Middle frontal gyrus (tissue), 1 donor: ENCODE data around the gene THEM4.
"Not testable (repeated sequence)": the region's sequence is repeated elsewhere in the genome, so short reads cannot be mapped to it uniquely, and the experiment has no call there.

Experiments used
- DNase-seq: peaks from one replicate; pipeline ENCODE4 v3.0.0-alpha.2; 2015; ENCODE audit warnings: low spot score; ENCODE audit errors: extremely low spot score

The THEM4 gene

DNA sequence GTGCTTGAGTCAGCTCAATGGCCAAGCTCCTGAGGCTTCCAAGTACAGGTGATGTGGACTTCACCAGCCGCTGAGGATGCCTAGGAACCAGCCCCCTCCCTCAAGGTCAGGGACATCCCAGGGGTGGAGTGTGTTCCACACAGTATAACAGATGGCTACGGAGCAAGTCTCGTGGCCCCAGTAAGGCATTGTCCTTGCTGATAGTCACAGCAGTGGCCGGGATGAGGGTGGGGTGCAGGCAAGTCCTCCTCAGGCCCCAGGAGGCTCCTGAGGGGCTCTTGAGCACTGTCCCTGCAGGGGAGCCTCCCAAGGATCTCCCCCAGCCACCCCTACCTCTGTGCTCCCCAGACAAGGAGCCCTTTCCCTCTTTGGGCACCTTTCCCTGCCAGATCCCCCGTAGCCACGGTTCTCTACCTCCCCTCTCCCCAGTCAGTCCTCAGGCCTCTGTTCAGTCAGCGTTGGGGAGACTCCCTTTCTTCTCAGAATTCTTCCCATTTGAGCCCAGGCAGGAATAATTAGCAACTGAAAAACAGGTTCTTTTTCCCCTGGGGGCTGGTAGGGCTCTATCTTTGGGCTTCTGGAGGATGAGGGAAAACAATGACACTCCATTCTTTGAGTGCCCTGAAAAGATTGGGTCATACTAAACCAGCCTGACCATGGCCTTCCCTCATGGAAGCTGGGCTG is 48.7 kb downstream of the THEM4 start:
- DNase-seq: no peak

DNA sequence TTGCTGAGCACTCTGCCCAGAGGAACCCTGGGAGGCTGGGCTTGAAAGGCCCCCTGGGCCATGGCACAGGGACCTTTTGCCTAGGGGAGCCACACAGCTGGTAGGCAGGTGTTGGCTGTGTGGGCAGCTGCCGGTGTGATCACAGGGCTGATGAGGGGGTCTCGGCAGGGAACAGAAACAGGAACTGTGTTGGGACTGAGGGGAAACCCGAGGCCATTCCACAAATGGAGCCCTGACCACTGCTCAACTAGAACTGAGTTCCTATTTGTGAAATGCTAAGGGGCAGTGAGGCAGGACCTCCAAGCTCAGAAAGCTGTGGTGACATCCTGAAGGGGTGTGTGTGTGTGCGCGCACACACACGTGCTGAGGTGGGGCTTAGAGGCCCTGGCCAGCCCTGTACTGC is 49.4 kb downstream of the THEM4 start:
- no peak for DNase-seq

DNA sequence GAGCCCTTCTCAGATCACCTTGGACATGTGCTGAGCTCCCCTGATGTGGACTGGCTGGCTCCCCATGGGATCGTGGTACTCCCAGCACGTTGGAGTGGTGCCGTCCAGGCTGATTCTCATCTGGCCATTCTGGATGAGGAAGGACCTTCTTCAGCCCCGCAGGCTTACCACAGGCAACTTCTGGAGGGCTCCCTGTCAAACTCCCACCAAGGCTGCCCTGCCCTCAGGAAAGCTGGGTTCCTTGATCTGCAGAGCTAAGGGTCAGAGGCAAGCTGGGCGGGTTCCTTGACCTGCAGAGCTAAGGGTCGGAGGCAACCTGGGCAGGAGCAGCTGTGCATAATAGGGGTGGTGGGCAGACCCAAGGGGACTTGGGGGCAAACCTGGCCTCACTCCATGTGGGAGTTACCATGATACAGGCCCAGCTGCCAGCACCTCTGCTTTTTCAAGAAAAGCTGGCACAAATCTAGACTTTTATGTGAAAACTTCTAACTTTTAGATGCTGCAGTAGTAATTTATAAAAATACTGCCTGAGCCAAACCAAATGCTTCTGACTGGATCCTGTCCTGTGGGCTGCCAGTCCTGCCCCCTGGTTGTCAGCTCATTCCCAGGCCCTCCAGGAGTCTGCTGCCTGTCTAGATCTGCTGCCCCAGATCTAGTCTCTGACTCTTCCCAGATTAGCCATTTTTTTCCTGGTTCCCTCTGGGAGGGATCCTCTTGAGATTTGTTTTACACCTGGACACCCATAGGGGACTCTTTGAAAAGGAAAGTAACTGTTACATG is 50.2 kb downstream of the THEM4 start:
- no peak for DNase-seq

DNA sequence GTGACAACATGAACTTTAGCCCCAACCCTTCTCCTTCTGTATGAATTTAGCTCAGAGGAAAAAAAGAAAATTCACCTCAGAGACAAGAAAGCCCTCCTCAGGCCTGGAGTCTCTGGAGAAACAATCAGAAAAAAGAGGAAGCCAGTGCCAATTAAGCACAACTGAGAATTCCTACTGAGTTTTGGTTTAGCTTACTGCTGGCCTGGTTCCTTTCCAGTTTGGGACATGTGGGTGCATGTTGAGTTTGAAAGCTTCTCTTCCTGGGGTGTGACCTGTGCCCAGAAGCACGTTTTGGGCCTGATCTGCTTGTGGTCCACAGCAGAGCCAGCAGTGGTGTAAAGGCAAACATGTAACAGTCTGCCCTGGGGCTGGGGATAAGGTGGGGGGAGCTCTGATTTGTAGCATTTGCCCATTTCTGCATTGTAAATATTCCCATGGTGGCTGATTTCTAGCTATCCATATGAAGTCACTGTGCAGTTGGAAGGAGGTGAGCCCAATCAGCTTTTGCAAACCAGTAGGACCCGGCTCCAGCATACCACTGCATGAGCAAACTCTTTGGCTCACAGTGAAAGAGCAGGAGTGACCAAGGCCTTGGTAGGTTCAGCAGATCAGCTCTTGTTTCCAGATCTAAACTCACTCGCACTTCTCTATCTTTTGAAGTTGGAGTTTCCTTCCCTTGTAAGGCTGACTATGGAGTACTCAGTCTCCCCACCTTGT is 51.1 kb downstream of the THEM4 start:
- DNase-seq: no peak

DNA sequence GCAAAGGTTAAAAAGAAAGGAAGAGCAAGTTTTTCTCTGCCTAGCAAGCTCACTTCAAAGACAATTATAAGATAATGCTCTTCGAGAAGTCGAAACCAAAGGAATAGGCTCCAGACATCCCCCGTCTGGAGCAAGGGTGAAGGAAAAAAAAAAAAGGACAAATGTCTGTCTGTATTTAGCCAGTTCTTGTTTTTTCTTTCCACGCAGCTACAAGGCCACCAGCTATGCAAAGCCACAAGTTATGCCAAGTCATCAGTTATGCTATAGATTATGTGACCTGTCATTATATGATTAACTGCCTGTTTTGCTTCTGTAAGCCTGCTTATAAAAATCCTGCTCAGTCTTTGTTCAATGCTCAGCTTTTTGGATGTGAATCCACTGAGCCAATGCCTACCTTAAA is 53.4 kb downstream of the THEM4 start:
- DNase-seq: no peak

DNA sequence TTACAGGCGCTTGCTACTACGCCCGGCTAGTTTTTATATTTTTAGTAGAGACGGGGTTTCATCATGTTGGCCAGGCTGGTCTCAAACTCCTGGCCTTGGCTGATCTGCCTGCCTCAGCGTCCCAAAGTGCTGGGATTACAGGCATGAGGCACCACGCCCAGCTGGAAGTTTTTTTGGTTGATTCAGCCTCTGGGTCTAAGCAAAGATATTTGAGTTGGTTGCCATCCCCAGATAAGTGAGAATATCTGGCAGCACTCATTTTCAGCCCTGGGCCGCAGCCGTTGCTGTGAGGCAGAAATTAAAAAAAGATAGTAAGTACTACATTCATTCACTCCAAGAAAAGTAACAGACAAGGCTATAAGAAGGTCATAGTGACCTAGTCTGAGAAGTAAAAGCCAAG is 53.8 kb downstream of the THEM4 start:
- not testable (repeated sequence) for DNase-seq

DNA sequence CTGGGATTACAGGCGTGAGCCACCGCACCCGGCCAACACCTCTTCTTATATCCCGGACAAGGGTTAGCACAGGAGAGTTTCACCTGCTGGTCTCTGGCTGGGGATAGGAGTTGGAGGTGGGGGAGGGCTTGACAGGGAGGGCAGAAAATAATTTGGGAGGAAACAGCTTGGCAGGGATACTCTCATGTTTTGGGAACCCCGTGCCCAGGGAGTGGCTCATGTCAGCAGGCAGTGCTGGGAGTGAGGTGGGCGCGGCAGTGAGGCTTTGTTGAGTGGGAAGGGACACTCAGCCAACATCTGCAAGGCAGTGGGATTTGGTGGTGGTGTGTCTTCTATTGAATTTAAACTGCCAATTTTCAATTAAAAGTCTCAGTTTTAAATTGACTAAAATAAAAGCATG is 54.7 kb downstream of the THEM4 start:
- DNase-seq: no peak

DNA sequence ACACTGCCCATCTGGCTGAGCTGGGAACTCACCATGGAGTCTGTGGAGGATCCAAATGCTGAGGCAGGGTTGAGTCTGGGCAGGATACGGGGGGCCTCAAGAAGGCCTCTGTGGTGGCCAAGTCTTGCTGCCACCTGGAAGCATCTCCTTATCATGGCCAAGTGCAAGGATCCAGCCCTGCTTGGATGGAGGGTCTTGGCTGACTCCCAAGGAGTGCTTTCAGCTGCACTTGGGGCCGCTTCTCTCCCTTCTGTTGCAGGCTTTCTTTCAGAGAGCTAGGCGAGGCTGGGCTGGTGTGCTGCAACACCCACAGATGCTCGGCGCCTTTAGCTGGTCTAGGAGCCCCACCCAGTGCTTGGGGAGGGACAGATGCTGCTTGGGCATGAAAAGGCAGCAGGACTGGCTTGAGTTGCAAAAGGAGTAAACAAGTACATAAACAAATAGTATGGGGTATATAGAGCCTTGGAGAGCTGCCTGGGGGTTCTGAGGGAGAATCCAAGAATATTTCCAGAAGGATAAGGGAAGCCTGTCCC is 55.8 kb downstream of the THEM4 start, which contains the start of gene THEM5:
Gene THEM5, minus strand, starts transcription at position 302 of the 533 bp plus-strand sequence. Its CDS starts 147 bp downstream, at position 155.
- no peak for DNase-seq

DNA sequence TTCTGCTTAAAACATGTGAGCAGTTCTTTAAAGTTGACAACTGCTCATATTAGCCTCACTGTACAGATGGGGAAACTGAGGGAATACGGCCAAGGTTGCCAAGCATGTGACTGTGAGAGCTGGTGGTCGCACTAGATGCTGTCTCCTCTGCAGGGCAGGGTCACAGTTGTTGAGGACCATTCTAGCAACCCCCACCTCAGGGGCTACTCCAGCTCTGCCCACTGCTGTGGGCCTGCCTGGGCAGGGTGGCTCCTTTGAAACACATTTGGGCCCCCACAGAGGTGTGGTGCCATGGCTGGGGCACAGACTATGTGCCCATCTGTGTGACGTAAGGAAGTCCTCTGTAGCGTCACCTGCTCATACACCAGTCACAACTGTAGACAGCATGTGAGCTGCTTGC is 56.6 kb downstream of the THEM4 start:
- DNase-seq: no peak

DNA sequence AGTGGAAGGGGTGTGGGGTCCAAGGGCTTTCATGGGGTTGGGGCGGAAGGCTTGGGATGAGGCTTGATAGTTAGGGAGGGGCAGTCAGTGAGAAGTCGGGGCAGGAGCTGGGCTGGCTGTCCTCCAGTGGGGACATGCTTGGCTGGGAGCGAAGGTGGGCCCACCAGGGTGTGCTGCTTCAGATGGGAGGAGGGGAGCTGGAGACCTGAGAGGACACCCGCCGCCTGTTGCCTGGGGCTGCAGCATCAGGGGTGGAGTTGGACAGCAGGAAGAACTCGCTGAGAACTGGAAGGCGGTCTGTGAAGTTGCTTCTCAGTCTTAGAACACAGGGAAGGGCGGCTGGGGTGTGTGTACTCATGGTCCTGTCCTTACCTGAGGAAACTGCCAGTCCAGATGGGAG is 57.4 kb downstream of the THEM4 start:
- no peak for DNase-seq

DNA sequence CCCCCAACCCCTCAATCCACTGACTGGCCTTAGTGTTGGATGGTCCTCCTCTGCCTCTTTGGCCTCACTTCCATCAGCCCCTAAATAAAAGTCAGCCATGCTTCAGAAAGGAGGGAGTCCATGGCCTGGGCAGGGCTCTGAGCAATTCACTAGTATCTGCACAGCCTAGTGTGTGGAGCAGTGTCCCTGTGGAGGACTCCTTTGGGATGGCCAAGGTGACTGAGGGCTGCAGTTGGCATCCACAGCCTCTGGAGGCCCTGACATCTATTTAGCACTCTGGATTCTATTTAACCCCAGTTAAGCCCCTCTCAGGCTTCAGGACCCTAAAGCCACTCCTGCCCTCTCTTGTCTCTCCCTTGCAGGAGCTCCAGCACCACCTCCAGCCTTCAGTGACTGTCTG is 59.4 kb downstream of the THEM4 start:
- no peak for DNase-seq

DNA sequence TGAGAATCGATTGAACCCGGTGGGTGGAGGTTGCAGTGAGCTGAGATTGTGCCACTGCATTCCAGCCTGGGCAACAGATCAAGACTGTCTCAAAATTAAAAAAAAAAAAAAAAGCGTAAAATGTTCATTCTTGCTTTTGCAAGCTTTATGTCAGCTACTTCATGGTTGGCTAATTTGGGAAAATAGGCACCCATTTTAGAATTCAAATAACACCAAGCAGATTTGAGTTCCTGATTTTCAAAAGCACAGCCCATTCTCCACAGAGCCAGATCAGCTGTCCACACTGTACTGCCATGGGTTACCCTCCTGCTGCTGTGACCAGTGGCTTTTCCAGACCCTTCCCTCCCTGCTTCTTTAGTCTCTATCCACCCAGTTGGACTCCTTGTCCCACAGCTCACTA is 60.2 kb downstream of the THEM4 start:
- DNase-seq: no peak

DNA sequence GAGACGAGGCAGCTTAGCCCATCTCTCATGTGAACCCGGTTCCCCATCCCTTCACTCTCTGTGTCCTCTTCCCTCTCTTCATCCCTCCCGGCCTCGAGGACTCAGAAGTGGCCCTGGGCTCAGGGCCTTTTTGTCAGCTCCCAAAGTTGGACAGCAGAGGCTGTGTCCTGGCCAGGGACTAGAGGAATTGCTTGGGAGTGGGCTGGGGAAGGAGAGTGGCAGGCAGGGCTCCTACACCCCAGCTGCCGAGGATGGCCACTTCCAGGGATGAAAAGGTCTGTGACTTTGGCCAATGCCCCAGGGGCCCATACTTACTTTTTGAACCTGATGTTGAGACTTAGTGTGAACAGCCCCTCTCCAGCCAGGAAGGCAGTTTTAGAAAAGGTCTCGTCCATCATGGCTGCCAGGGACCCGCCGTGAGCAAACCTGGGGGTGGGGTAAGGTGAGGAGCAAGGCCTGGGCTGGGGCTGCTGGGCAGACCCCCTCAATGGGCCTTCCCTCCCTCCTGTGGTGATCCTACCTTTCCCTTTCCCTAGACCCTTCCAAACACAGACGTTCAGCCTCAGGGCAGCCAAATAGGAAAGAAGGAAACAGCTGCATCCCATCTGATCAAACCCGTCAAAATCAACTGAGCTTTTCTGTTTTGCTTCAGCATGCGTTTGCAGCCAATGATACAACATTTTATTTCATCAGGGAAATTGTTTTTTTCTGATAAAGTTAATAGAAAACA is 61.3 kb downstream of the THEM4 start:
- DNase-seq: no peak

DNA sequence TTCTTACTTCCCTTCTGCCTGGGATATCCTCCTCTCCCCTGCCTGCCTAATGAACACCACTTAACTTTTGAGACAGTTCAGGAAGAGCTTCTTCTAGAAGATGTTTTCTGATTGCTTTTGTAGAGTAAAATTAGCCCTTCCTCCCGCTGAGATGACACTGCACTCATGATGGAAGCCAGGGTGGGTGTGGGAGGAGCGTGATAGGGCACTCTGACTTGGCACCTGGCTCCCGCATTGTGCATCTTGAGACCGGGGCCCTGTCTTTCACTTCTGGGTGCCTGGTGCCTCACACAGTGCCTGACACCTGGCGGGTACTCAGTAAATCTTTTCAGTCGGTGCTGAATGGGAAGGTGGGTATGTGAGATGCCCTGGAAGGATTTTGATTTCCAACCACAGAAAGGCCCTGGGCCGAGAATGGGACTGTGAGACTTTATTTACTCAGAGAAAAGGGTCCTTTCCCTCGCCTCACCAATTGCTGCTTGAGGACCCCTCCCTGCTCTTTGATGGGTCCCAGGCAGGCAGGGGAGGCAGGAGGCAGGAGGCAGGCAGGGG is 62.5 kb downstream of the THEM4 start:
- DNase-seq: no peak

DNA sequence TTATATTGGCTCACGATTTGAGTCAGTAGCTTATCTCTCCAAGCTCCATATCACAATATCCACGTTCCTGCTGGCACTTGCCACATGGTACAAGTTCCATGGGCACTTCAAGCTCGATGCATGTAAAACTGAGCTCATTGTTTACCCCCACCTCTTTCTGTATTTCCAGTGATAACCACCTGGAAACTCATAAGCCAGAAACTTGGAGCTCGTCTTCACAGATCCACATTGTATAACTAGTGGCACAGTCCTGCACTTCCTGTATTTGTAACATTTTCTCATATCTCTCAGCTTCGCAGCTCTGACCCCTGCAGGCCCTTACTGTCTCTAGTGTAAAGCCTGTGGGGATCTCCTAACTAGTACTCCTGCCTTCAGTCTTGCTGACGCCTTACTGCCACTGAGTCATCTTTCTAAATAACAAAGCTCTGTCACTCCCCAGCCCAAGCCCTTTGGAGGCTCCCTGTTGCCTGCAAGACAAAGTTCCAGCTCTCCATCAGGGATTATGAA is 63.2 kb downstream of the THEM4 start:
- DNase-seq: no peak

DNA sequence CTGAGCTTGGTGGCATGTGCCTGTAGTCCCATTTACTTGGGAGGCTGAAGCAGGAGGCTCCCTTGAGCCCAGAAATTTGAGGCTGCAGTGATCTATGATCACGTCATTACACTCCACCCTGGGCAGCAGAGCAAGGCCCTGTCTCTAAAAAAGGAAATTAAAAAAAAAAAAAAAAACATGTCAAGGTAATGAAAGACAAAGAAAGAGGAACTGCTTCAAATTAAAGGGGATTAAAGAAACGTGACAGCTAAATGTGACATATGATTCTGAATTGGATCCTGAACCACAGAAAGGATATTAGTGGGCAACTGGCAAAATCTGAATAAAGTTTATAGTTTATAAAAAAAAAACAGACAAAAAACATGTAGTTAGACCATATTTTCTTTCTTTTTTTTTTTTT is 65.9 kb downstream of the THEM4 start:
- DNase-seq: no peak

DNA sequence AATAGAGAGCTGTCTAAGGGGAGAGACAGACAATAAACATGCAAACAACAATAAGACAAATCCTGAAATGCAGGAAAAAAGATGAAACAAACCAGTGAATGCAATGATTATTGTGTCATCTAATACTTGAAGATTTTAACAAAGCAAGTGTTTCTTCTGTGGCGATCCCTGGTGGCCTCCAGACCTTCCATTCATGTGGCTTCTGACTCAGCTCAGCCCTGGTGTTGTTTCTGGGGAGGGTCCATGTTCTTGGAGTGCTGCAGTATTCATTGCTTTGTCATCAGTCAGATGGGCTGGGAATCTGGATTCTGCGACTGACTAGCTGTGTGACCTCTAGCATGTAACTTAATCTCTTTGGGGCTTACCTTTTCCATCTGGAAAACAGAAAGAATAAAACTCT is 68.2 kb downstream of the THEM4 start:
- DNase-seq: no peak

DNA sequence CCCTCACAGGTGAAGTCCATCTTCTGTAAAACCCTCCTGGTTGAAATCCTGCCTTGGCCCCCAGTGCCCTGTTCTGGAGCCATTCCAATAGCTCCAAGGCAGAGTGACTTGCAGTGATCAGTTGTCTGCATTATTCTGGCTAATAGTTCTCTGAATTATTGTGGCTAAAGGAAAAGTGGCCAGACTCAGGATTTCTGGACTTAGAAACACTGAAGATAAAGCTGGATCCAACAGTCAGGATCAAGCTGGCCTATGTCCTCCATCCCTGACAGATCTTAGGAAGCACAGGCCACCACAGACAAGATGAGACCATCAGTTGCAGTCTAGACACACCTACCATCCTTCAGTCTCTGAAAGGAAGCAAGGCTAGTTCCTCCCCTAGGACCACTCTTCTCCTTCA is 68.9 kb downstream of the THEM4 start:
- DNase-seq: no peak

DNA sequence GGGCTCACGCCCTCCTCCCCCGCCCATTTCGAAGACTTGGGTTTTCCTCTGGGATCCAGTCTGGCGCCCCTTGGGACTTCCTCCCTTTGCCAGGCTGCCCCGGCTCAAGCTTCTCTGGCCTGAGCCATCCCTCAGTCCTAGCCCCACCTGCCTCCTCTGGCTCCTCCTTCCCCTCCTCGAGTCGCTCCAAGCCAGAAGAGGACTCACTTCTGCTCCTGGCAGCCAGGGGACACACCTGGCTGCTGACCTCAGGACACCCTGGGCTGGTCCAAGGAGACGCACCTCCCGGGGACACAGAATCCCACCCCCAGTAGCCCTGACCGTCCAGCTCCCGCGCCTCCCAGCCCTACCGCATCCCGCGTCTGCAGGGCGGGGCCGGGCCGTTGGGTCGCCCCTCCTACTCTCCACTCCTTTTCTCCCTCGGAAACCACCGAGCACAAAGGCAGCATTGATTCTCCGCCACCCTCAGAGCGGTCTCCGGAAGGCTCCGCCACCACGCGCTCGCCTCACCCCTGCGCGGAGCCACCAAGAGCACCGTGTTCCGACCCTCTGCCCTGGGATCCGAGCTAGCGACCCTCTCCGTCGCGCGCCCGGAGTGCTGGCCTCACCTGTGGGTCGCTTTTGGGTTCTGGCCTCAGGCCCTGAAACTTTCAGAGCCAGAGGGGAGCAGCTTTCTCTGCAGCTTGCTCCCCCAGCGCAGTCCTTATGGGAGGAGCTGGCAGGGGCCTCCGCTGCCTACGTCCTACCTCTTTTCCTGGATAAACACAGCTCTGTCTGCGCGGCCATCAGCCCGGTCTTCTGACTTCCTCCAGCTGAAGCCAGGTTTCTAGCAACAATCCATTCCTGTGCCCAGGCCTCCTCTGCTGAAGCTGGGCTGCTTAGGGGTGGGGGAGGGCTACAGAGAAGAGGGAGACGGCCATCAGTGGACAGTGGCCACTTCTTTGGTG is 69.6 kb downstream of the THEM4 start, which contains the start of gene C2CD4D:
Gene C2CD4D, minus strand, starts transcription at position 364 of the 947 bp plus-strand sequence. CDS start 831 bp downstream, outside the sequence.
- DNase-seq: peak; percentile 49

DNA sequence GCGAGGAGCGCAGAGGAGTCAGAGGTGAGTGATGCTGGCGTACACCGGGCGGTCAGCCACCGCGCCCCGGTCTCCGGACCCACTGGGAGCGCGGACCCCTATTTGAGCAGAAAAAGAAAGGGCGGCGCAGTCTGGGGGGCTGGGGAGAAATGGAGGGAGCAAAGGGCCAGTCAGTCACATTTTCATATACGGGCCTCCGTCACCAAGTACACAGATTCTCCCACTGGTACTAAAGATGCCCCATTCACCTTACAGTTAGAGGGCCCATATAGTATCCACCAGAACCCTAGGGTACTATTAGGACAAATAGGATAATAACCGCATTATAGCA is 70.3 kb downstream of the THEM4 start:
- DNase-seq: no peak
